ENCODE results near the gene GAS6.

GAS6 gene

GRCh38 chr13:113849546-113849945 is 14.3 kb downstream of the GAS6 start:
- no peak overlapping the region; the same call in 1 of the 2 replicates for H3K27ac ChIP-seq (ENCODE audit: low read length)
- peaks cover 14% of the 10 kb centered on the region; the same call in 1 of the 2 replicates for H3F3A ChIP-seq (ENCODE audit: insufficient read depth, low read length)
- no peaks in the 10 kb centered on the region for H3K9me3 ChIP-seq (replicated peaks; ENCODE audit: insufficient read depth, low read length)
- peaks cover 34% of the 10 kb centered on the region for H3K4me1 ChIP-seq (ENCODE audit: low read length)
- H3K9me2 ChIP-seq (replicated peaks; ENCODE audit: insufficient read depth, low read length): no peaks in the 10 kb centered on the region
- DNase-seq: no peak
- no peaks in the 10 kb centered on the region for H3K27me3 ChIP-seq (replicated peaks; ENCODE audit: insufficient read depth, low read length)
- no peak overlapping the region for H3K4me3 ChIP-seq (ENCODE audit: low read length)
- H3K79me2 ChIP-seq (ENCODE audit: low read length): peaks cover 100% of the 10 kb centered on the region
- H3K4me2 ChIP-seq (ENCODE audit: low read depth, low read length): no peak overlapping the region
- no peak for TF ChIP-seq EZH2 (optimal IDR thresholded peaks at IDR 0.05; ENCODE audit: low read depth, low read length)
- no peak for TF ChIP-seq EZH2phosphoT487 (IDR thresholded peaks at IDR 0.05; ENCODE audit: low read length)
- TF ChIP-seq, protein P1, sequence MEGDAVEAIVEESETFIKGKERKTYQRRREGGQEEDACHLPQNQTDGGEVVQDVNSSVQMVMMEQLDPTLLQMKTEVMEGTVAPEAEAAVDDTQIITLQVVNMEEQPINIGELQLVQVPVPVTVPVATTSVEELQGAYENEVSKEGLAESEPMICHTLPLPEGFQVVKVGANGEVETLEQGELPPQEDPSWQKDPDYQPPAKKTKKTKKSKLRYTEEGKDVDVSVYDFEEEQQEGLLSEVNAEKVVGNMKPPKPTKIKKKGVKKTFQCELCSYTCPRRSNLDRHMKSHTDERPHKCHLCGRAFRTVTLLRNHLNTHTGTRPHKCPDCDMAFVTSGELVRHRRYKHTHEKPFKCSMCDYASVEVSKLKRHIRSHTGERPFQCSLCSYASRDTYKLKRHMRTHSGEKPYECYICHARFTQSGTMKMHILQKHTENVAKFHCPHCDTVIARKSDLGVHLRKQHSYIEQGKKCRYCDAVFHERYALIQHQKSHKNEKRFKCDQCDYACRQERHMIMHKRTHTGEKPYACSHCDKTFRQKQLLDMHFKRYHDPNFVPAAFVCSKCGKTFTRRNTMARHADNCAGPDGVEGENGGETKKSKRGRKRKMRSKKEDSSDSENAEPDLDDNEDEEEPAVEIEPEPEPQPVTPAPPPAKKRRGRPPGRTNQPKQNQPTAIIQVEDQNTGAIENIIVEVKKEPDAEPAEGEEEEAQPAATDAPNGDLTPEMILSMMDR (IDR thresholded peaks at IDR 0.05; ENCODE audit: low read length): no peak
- no peak overlapping the region for H3K9ac ChIP-seq (ENCODE audit: low read length)
- H2AFZ ChIP-seq (ENCODE audit: low read length): no peak overlapping the region
- peaks cover 55% of the 10 kb centered on the region for H4K20me1 ChIP-seq (ENCODE audit: insufficient read depth, low read length)
- peaks cover 27% of the 10 kb centered on the region for H3K36me3 ChIP-seq (replicated peaks; ENCODE audit: insufficient read depth, low read length)

- peaks cover 25% of the 10 kb centered on the region for H3K4me1 ChIP-seq (ENCODE audit: low read length)
- peaks cover 16% of the 10 kb centered on the region; the same call in 1 of the 2 replicates for H3F3A ChIP-seq (ENCODE audit: insufficient read depth, low read length)
- no peak overlapping the region for H3K4me2 ChIP-seq (ENCODE audit: low read depth, low read length)
- peaks cover 36% of the 10 kb centered on the region for H3K36me3 ChIP-seq (replicated peaks; ENCODE audit: insufficient read depth, low read length)
- H3K27ac ChIP-seq (ENCODE audit: low read length): no peak overlapping the region
- H3K9me3 ChIP-seq (replicated peaks; ENCODE audit: insufficient read depth, low read length): no peaks in the 10 kb centered on the region
- DNase-seq: no peak
- peaks cover 51% of the 10 kb centered on the region for H4K20me1 ChIP-seq (ENCODE audit: insufficient read depth, low read length)
- no peaks in the 10 kb centered on the region for H3K9me2 ChIP-seq (replicated peaks; ENCODE audit: insufficient read depth, low read length)
- TF ChIP-seq EZH2phosphoT487 (IDR thresholded peaks at IDR 0.05; ENCODE audit: low read length) (no peak), EZH2 (optimal IDR thresholded peaks at IDR 0.05; ENCODE audit: low read depth, low read length) (no peak)
- TF ChIP-seq, protein P1 (IDR thresholded peaks at IDR 0.05; ENCODE audit: low read length): no peak
- no peak overlapping the region for H2AFZ ChIP-seq (ENCODE audit: low read length)
- no peak overlapping the region for H3K4me3 ChIP-seq (ENCODE audit: low read length)
- H3K9ac ChIP-seq (ENCODE audit: low read length): no peak overlapping the region
- no peaks in the 10 kb centered on the region for H3K27me3 ChIP-seq (replicated peaks; ENCODE audit: insufficient read depth, low read length)
- peaks cover 100% of the 10 kb centered on the region for H3K79me2 ChIP-seq (ENCODE audit: low read length)
Observed at GRCh38 chr13:113848431-113849260, 15.2 kb downstream of the GAS6 start.

GRCh38 chr13:113848020-113848419 is 15.9 kb downstream of the GAS6 start:
- no peaks in the 10 kb centered on the region for H3K27me3 ChIP-seq (replicated peaks; ENCODE audit: insufficient read depth, low read length)
- no peaks in the 10 kb centered on the region for H3K9me2 ChIP-seq (replicated peaks; ENCODE audit: insufficient read depth, low read length)
- DNase-seq: no peak
- no peak overlapping the region for H2AFZ ChIP-seq (ENCODE audit: low read length)
- no peak overlapping the region for H3K4me3 ChIP-seq (ENCODE audit: low read length)
- peaks cover 39% of the 10 kb centered on the region for H3K36me3 ChIP-seq (replicated peaks; ENCODE audit: insufficient read depth, low read length)
- H3K9me3 ChIP-seq (replicated peaks; ENCODE audit: insufficient read depth, low read length): no peaks in the 10 kb centered on the region
- TF ChIP-seq EZH2phosphoT487 (IDR thresholded peaks at IDR 0.05; ENCODE audit: low read length): no peak
- TF ChIP-seq, protein P1 (IDR thresholded peaks at IDR 0.05; ENCODE audit: low read length): no peak
- no peak for TF ChIP-seq EZH2 (optimal IDR thresholded peaks at IDR 0.05; ENCODE audit: low read depth, low read length)
- peaks cover 47% of the 10 kb centered on the region for H4K20me1 ChIP-seq (ENCODE audit: insufficient read depth, low read length)
- no peak overlapping the region for H3K9ac ChIP-seq (ENCODE audit: low read length)
- H3K4me2 ChIP-seq (ENCODE audit: low read depth, low read length): no peak overlapping the region
- H3K27ac ChIP-seq (ENCODE audit: low read length): no peak overlapping the region
- peaks cover 22% of the 10 kb centered on the region for H3K4me1 ChIP-seq (ENCODE audit: low read length)
- peaks cover 9% of the 10 kb centered on the region; the same call in 1 of the 2 replicates for H3F3A ChIP-seq (ENCODE audit: insufficient read depth, low read length)
- H3K79me2 ChIP-seq (ENCODE audit: low read length): peaks cover 100% of the 10 kb centered on the region
